Measurements from ENCODE around the gene ZNF862. TPM values are rescaled to one million over a fixed set of nuclear protein-coding genes. Genes with fewer than 3 reads are reported as not detected.

ZNF862 gene
- total RNA-seq, 1 experiment from 2014 or later, result 1.9 TPM

DNA sequence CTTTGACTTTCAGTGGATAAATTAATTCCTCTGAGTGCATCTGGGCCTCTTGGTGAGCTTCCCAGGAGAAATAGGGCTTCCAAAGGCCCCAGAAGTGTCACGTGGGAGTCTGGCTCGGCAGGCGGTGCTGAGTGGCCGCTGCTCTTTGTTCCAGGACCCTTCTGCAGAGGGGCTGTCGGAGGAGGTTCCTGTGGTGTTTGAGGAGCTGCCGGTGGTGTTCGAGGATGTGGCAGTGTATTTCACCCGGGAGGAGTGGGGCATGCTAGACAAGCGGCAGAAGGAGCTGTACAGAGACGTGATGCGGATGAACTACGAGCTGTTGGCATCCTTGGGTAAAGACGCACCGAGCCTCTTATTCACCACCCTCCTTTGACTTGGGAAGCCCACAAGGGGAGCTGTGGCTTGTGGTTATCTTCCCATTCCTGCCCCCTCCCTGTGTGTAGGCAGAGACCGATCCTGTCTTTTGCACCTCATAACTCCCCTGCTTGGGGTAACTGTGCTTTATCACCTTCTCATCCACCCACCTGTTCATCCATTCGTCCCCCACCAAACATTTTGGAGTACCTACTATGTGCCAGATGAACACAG is 11.9 kb downstream of the ZNF862 start:
- Histone ChIP-seq H4K20me1 (ENCODE audit: control insufficient read depth, insufficient read depth, insufficient read length) (no peaks in the 10 kb centered on the region), H2BK15ac (ENCODE audit: low read depth, low read length) (no peak overlapping the region), H2AFZ (ENCODE audit: low read length) (no peak overlapping the region), H3K27ac (ENCODE audit: insufficient read length, low read depth, low read length) (no peak overlapping the region), H3K23me2 (ENCODE audit: insufficient read length, low read depth, low read length, poor library complexity, severe bottlenecking) (peaks cover 5% of the 10 kb centered on the region), H3K27me3 (ENCODE audit: insufficient read depth, low read length) (no peaks in the 10 kb centered on the region), H3K56ac (ENCODE audit: insufficient read length, low read depth, low read length) (no peak overlapping the region), H3K23ac (ENCODE audit: insufficient read length, low read depth, low read length) (no peak overlapping the region), H3K4ac (ENCODE audit: low read depth, low read length) (no peak overlapping the region), H2BK5ac (ENCODE audit: insufficient read length, low read length) (no peak overlapping the region), H4K8ac (replicated peaks; ENCODE audit: insufficient read length, low read depth, low read length) (no peak overlapping the region), H2BK12ac (ENCODE audit: insufficient read length, low read depth, low read length) (no peak overlapping the region), H2AK5ac (ENCODE audit: insufficient read length, low read length) (no peak overlapping the region), H2BK120ac (ENCODE audit: low read depth, low read length, poor library complexity, severe bottlenecking) (no peak overlapping the region), H3K9me3 (ENCODE audit: control insufficient read depth, low read depth, low read length) (no peaks in the 10 kb centered on the region), H3K79me1 (ENCODE audit: insufficient read depth, low read depth, low read length, poor library complexity, severe bottlenecking) (no peaks in the 10 kb centered on the region), H4K91ac (ENCODE audit: insufficient read length, low read depth, low read length) (no peak overlapping the region), H3K18ac (ENCODE audit: insufficient read length, low read depth, low read length) (no peak overlapping the region), H3K4me2 (ENCODE audit: insufficient read depth, insufficient read length, low read length) (no peak overlapping the region), H3K14ac (ENCODE audit: insufficient read depth, low read length) (no peak overlapping the region), H4K5ac (ENCODE audit: insufficient read length, low read depth, low read length) (no peak overlapping the region), H3T11ph (ENCODE audit: low read length) (no peak overlapping the region), H3K9ac (ENCODE audit: extremely low read depth, insufficient read length, low read length) (no peak overlapping the region), H3K4me1 (ENCODE audit: insufficient read depth, low read length) (peaks cover 6% of the 10 kb centered on the region; the same call in 1 of the 2 replicates), H3K79me2 (ENCODE audit: insufficient read depth, low read length) (no peaks in the 10 kb centered on the region; the same call in 1 of the 2 replicates), H2BK20ac (ENCODE audit: low read depth, low read length, poor library complexity, severe bottlenecking) (no peak overlapping the region)
- peak; percentile 34; the same call in 1 of the 3 replicates for TF ChIP-seq CTCF (conservative IDR thresholded peaks at IDR 0.05)
- no peaks in the 10 kb centered on the region for H3K9me3 Mint-ChIP-seq
- H3K27ac Mint-ChIP-seq, result no peak overlapping the region
- H3K27me3 Mint-ChIP-seq (ENCODE audit: low read depth), result peaks cover 9% of the 10 kb centered on the region
- H3K36me3 Mint-ChIP-seq (ENCODE audit: insufficient read depth in 1 of 3, low read depth in 3 of 3), result no peaks in the 10 kb centered on the region; a peak in 1 of 7 replicates
- no peak overlapping the region; a peak in 2 of 5 replicates for H3K4me3 Mint-ChIP-seq
- peaks cover 23 to 25% of the 10 kb centered on the region in 2 experiments for H3K4me1 Mint-ChIP-seq
- DNase-seq, result no peak
- no CpG with 5 or more reads among the region's 16 CpGs for WGBS (ENCODE audit: extremely low coverage, insufficient read length, low lambda C conversion rate)

All from H9 (cell line).